ENCODE data around the gene SLC2A13.

DNA sequence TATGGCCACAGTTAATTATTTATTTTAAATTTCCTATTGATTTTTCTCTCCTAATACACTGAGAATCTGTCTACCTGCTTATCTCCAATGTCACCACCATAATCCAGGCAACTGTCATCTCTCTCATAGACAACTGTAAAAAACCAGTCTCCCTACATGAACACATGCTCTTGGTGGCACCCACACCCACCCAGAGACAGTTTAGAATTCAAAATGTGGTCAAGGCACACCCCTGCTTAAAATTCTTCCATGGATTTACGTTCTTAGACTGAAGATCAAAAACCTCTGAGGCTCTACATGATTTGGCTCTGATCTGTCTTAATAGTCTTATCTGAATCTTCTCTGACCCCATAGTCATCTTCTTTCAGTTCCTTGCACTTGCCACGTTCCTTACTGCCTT, 245.2 kb downstream of the SLC2A13 start:
- TF ChIP-seq, protein P1, sequence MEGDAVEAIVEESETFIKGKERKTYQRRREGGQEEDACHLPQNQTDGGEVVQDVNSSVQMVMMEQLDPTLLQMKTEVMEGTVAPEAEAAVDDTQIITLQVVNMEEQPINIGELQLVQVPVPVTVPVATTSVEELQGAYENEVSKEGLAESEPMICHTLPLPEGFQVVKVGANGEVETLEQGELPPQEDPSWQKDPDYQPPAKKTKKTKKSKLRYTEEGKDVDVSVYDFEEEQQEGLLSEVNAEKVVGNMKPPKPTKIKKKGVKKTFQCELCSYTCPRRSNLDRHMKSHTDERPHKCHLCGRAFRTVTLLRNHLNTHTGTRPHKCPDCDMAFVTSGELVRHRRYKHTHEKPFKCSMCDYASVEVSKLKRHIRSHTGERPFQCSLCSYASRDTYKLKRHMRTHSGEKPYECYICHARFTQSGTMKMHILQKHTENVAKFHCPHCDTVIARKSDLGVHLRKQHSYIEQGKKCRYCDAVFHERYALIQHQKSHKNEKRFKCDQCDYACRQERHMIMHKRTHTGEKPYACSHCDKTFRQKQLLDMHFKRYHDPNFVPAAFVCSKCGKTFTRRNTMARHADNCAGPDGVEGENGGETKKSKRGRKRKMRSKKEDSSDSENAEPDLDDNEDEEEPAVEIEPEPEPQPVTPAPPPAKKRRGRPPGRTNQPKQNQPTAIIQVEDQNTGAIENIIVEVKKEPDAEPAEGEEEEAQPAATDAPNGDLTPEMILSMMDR (conservative IDR thresholded peaks at IDR 0.05 in 1 of 2, IDR thresholded peaks at IDR 0.05 in 1 of 2; ENCODE audit: low read depth in 1 of 2, low read length in 2 of 2), result no peak
- TF ChIP-seq EZH2 (IDR thresholded peaks at IDR 0.05; ENCODE audit: low read length, missing control alignments), result no peak
